ENCODE results near the gene TMEM187. TPM values are rescaled to one million over a fixed set of nuclear protein-coding genes. Genes with fewer than 3 reads are reported as not detected.

TMEM187 gene
- total RNA-seq, 1 donor from 2014 or later, result 6.7 TPM

DNA sequence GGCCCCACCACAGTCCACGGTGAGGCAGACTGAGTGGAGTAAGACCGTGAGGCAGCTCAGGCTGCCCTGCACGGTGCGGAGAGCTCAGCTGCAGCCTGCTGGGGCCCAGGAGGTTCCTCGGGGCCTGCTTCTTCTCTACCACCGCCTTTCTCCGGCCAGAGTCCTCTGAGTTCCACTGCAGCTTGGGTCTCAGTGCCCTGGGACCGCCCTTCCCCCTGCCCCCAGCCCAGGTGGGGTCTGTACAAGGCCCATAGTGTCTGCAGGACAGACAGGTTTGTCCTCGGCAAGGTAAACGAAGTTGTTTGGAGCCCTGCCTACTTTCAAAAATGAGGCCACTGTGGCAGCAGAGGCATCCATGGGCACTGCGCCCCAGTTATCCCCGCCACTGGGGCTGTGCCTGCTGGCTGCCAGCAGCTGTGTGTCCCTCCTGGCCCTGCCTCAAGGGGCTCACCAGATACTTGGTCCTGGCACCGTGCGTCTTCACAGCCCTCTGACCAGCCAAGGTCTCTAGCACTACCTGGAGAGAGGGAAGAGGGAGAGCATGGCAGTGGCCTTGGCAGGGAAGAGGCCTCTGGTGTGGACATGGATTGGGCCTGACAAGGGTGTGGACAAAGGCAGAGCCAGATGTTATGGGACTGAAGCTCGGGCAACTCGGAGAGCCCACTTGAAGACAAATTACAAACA lies 43.2 kb downstream of the TMEM187 start:
- H3K4me3 Mint-ChIP-seq (ENCODE audit: unreplicated experiment), result no peak overlapping the region
- H3K9me3 Mint-ChIP-seq (ENCODE audit: unreplicated experiment), result no peaks in the 10 kb centered on the region
- no peak for DNase-seq
- no peaks in the 10 kb centered on the region for H3K36me3 Mint-ChIP-seq (ENCODE audit: unreplicated experiment)
- H3K4me1 Mint-ChIP-seq (ENCODE audit: low read depth, unreplicated experiment), result no peaks in the 10 kb centered on the region
- H3K27ac Mint-ChIP-seq (ENCODE audit: unreplicated experiment), result no peak overlapping the region
- TF ChIP-seq, protein P1, sequence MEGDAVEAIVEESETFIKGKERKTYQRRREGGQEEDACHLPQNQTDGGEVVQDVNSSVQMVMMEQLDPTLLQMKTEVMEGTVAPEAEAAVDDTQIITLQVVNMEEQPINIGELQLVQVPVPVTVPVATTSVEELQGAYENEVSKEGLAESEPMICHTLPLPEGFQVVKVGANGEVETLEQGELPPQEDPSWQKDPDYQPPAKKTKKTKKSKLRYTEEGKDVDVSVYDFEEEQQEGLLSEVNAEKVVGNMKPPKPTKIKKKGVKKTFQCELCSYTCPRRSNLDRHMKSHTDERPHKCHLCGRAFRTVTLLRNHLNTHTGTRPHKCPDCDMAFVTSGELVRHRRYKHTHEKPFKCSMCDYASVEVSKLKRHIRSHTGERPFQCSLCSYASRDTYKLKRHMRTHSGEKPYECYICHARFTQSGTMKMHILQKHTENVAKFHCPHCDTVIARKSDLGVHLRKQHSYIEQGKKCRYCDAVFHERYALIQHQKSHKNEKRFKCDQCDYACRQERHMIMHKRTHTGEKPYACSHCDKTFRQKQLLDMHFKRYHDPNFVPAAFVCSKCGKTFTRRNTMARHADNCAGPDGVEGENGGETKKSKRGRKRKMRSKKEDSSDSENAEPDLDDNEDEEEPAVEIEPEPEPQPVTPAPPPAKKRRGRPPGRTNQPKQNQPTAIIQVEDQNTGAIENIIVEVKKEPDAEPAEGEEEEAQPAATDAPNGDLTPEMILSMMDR (IDR thresholded peaks at IDR 0.05; ENCODE audit: partially characterized antibody, unreplicated experiment), result no peak
- peaks cover 3% of the 10 kb centered on the region for H3K27me3 Mint-ChIP-seq (ENCODE audit: unreplicated experiment)

DNA sequence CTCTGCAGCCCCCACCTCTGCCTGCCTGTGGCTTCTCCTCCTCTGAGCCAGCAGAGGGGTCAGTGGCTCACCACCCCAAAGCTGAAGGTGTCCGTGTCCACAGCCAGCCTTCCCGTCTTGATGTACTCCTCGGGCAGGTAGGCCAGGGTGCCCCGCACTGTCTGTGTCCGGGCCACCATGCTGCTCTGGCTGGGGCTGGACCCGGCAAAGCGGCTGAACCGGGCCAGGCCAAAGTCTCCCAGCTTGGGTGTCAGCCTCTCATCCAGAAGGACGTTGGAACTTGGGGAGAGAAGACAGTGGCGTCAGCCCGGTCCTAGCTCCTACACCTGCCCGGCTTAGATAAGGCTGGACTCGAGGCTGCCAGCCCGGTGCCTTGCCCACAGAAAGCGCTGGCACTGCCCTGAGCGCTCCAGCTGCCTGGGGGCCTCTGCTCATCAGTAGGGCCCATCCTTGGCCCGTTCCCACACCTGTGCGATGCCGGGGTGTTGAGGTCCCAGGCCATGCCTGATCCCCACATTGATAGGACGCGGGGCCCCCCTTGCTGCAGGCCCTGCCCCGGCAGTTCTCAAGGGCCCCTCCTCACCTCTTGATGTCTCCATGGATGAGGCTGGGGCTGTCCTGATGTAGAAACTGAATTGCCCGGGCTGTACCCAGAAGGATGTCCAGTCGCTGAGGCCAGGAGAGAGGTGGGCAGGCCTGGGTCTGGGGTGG lies 44.0 kb downstream of the TMEM187 start:
- H3K27ac Mint-ChIP-seq (ENCODE audit: unreplicated experiment), result no peak overlapping the region
- H3K27me3 Mint-ChIP-seq (ENCODE audit: unreplicated experiment), result peaks cover 3% of the 10 kb centered on the region
- no peak overlapping the region for H3K4me3 Mint-ChIP-seq (ENCODE audit: unreplicated experiment)
- DNase-seq, result no peak
- no peaks in the 10 kb centered on the region for H3K36me3 Mint-ChIP-seq (ENCODE audit: unreplicated experiment)
- no peaks in the 10 kb centered on the region for H3K4me1 Mint-ChIP-seq (ENCODE audit: low read depth, unreplicated experiment)
- TF ChIP-seq, protein P1 (IDR thresholded peaks at IDR 0.05; ENCODE audit: partially characterized antibody, unreplicated experiment), result no peak
- H3K9me3 Mint-ChIP-seq (ENCODE audit: unreplicated experiment), result no peaks in the 10 kb centered on the region

DNA sequence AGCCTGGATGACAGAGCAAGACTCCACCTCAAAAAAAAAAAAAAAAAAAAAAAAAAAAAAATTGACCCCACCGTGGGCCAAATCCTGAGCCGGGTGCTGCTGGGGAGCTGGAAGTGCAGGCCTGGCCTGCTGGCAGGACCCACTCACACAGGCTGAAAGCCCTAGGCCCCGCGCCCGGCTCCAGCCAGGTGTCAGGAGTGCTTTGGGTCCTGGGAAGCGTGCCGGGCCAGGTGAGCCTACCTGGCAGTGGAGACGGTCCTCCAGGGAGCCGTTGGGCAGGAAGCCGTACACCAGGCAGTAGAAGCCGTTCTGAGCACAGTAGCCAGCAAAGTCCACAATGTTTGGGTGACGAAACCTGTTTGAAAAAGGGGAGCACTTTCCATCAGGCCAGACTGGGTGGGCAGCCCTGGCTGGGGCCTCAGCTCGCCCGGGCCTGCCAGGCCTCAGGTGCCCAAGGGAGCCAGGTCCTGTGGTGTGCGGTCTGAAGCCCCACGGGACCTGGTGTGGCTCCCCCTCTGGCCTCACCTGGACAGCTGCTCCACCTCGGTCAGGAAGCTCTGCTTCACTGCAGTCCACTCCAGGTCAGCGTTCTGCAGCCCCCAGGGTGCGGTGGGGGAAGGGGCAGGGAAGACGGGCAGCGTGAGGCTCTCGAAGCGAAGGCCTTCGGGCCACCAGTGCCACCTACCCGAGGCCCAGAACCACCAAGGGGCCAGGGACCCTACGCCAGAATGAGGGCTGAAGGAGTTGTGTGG lies 45.4 kb downstream of the TMEM187 start:
- H3K27me3 Mint-ChIP-seq (ENCODE audit: unreplicated experiment), result peaks cover 3% of the 10 kb centered on the region
- peaks cover 3% of the 10 kb centered on the region for H3K4me1 Mint-ChIP-seq (ENCODE audit: low read depth, unreplicated experiment)
- DNase-seq, result no peak
- no peaks in the 10 kb centered on the region for H3K36me3 Mint-ChIP-seq (ENCODE audit: unreplicated experiment)
- no peak overlapping the region for H3K4me3 Mint-ChIP-seq (ENCODE audit: unreplicated experiment)
- no peak overlapping the region for H3K27ac Mint-ChIP-seq (ENCODE audit: unreplicated experiment)
- H3K9me3 Mint-ChIP-seq (ENCODE audit: unreplicated experiment), result no peaks in the 10 kb centered on the region
- TF ChIP-seq, protein P1 (IDR thresholded peaks at IDR 0.05; ENCODE audit: partially characterized antibody, unreplicated experiment), result no peak

DNA sequence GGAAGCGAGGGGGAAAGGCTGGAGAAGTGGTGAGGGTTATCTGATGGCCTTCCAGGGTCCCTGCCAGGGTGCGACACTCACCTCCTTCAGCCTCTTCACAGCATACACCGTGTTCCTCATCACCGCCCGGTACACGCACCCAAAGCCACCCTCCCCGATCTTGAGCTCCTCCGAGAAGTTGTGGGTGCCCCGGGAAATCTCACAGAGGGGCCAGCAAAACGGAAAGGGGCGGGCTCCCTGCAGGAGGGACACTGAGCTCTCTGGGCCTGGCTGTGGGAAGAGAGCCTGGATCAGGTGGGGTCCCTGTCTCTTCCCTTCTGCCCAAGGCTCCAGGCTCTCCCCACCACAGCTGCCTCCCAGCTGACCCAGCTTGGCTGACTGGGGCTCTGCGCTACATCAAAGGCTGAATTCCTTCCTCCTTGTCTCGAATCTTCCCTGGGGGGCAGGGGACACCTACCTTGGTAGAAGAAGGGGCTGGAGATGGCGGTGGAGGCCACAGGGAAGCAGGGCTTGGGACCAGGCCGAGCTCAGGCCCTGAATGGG lies 46.0 kb downstream of the TMEM187 start:
- TF ChIP-seq, protein P1 (IDR thresholded peaks at IDR 0.05; ENCODE audit: partially characterized antibody, unreplicated experiment), result no peak
- no peaks in the 10 kb centered on the region for H3K36me3 Mint-ChIP-seq (ENCODE audit: unreplicated experiment)

More for the DNA sequence above, 46.0 kb downstream of the TMEM187 start:
- DNase-seq, result no peak
- peaks cover 6% of the 10 kb centered on the region for H3K4me1 Mint-ChIP-seq (ENCODE audit: low read depth, unreplicated experiment)
- H3K27ac Mint-ChIP-seq (ENCODE audit: unreplicated experiment), result peak overlapping the region; percentile 84
- H3K27me3 Mint-ChIP-seq (ENCODE audit: unreplicated experiment), result peaks cover 3% of the 10 kb centered on the region
- no peaks in the 10 kb centered on the region for H3K9me3 Mint-ChIP-seq (ENCODE audit: unreplicated experiment)
- peak overlapping the region; percentile 61 for H3K4me3 Mint-ChIP-seq (ENCODE audit: unreplicated experiment)

Measured in glutamatergic neuron (in vitro differentiated cells).